Measurements from ENCODE around the gene KANSL3.
A peak's percentile ranks its signal among the peaks of the same experiment; 100 is the strongest.
"Not testable (repeated sequence)": the region's sequence is repeated elsewhere in the genome, so short reads cannot be mapped to it uniquely, and the experiment has no call there.

KANSL3 gene

DNA sequence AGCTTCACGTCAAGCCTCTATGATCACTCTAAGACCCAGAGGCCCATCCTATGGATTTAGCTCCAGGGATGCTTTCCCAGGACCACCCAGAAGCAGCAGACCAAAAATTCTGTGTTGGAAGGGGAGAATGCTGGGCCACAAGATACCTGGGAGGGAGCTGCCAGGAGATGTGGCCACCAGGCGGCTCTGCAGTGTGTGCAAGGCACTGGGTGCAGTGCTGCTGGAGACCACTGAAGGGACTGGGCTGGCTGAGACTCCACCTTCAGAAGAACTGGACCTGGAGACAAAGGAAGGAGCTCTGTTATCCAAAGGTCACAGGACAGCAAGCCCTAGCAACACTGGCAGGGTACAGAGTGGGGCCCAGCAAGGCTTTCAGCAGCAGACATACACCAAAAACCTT, 34.0 kb downstream of the KANSL3 start:
- no peak for DNase-seq

DNA sequence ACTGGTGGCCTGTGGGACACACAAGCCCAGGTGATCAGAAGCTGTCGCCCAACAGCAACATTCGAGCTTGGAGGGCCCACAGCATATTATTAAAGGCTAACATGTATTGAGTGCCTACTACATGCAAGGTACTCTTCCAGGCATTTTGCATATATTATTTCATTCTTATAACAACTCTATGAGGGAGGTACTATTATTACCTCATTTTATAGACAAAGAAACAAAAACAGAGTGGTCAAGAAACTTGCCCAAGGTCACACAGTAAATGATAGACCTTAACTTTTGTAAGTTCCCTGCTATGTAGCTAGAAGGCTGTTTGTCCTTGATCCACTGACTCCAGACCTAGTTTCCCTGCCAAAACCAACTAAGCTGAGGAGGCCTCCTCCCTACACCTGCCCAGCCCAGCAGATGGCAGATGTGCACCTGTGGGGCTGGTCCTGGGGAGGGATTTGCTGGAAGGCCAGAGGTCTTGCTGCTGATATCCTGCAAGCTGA, 35.7 kb downstream of the KANSL3 start:
- no peak for DNase-seq

DNA sequence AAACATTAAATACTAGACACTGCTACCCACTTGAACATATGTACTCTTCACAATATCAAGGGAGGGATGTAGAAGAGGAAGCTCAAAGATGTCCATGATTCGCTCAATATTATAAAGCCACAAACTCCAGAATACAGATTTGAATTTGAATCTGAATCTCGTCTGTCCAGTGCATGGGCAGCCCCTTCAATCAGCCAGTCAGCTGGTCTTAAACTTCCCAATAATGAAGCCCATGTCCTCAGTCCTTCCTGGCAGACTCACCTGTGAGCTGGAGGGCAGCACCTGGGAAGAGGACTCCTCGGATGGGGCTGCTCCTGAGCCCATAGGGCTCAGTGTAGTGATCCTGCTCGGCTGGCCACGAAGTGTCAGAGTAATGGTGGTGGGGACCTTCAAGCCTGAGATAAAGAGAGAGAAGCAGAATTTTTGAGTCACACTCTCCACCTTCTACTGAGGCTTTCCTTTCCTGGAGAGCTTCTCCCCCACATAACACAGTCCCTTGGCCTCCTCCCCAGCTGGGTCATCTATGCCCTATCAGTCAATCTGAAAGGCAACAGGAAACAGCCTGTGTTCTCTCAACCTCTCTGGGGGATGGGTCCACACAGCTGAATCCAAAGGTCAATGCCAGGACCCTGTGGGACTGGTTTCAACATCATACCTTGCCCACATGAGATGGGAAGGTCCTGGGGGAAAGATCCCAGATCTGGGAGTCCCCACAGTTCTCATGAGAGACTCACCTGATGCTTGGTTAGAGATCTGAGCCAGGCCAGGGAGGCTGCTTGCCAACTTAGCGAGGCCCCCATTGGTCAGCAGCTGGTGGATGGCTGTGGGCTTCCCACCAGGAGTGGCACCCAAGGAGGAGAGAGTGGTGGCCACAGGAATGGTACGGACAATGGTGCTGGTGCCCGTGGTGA, 36.5 kb downstream of the KANSL3 start:
- peak; percentile 59 for DNase-seq

DNA sequence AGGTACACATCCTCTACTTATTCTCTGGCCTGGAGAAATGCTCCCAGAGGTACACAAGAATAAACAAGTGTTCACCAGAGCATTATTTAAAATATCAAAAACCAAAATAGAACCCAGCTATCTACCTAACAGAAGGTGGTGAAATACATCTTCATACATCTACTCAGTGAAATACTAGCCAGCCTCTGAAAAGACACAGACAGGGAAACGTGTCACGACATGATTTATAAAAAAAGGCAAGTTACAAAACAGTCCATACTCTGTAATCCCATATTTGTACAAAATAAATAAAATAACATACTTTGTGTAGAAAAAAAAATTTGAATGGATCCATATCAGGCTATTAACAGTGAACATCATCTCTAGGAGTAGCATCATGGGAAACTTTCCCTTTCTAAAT, 38.2 kb downstream of the KANSL3 start:
- DNase-seq: no peak

DNA sequence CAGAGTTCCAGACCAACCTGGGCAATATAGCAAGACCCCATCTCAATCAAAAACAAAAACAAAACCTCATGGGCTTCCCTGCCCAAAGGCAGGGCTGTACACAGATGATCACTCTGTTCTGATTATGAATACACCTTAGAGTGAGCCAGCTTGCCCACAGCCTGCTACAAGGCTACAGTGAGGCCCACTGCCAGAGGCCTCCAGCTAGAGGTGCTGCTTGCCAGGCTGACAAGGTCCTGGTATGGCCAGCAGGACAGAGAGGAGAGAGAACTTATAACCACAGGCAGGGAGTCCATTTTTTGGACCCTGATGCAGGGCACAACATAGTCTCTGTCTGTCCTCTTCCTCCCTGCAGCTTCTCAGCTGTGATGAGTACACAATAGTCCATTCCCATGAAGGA, 41.5 kb downstream of the KANSL3 start:
- no peak for DNase-seq

DNA sequence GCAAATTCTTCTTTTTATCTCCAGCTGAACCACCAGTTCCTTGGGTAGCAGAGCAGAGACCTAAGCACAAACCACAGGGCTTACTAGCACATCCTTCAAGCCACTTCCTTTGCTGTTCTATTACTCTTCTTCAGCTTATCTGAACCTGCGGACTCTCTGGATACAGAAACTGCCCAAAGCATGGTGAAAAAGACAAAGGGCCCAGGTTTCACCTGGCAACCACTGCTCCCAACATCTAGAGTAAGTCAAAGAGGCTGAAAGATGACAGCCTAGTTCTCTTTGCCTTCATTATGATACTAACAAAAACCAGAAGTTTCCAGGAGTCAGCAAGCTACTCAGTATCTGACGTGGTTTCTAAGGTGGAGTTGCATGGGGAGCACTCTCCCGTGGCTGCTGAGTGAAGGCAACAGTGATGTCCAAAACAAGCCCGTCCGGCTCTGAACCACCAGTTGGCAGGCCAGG, 43.4 kb downstream of the KANSL3 start:
- DNase-seq: peak; percentile 64

DNA sequence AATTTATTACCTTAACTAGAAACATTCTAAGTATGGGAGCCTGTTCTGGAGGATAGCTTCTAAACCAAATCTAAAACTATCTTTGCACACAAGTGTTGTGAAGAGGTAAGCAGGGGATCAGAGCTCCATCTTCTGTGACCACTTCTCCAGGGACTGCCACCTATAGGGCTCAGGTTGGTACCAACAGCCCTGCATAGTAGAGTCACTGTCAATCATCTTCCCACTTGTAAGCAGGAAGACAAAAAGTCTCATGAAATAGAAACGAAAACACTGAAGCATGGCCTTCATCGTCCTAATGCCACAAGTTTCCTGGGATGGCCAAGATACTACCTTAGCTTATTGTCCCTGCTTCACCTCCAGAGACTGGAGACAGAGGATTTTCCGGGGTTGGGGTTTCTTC, 43.8 kb downstream of the KANSL3 start:
- DNase-seq: no peak

DNA sequence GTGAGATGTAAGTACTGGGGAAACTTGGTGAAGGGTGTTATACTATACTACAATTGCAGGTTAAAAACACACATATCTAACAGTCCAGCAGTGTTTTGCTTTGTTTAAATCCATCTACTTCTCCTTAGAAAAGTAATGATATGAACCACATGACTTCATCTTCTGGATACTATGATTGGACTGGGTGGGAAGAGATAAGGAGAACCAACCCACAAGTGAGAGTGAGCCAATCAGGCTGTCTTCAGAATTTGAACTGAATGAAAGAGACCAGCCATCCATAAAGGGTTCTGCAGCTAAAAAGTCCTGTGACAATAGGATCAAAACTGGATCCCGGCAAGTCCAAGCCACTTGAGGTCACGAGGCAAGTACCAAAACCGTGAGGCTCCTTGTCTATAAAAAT, 46.6 kb downstream of the KANSL3 start:
- DNase-seq: peak; percentile 34

DNA sequence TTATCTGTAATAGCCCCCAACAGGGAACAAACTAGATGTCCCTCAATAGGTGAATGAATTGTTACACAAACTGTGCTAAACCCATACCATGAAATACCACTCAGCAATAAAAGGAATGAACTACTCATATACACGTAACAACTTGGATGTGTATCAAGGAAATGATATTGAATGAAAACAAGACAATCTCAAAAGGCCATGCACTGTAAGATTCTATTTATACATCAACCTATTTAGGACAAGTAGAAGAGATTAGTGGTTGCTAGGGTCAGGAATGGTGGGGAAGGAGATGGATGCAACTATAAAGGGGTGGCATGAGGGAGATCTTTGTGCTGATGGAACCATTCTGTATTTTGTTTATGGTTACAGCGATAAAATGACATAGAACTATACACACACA, 47.1 kb downstream of the KANSL3 start:
- no peak for DNase-seq

DNA sequence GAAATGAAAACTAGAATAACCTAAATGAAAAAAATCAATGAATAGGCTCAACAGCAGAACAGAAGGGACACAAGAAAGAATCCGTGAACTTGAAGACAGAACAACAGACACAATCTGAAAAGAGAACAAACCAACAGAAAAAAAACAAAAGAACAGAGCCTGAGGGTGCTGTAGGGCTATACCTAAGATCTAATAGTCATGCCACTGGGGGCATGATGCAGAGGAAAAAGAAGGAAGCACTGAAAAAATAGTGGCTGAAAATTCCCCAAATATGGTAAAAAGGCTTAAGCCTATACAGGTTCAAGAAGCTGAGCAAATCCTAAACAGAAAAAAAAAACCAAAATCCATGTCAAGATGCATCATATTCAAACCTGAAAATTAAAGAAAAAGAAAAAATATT, 50.3 kb downstream of the KANSL3 start:
- DNase-seq: no peak

DNA sequence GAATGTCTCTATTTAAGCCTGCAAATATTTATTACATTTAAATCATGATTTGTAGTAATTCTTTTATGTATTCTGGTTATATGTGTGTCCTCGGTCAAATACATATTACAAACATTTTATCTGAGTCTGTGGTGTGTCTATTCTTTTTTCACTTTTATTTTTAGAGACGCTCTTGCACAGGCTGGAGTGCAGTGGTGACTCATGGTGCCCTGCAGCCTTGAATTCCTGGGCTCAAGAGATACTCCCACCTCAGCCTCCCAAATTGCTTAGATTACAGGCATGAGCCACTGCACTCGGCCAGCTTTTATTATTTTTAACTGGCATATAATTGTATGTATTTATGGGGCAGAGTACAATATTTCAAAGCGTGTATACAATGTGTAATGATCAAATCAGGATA, 54.1 kb downstream of the KANSL3 start:
- no peak for DNase-seq

DNA sequence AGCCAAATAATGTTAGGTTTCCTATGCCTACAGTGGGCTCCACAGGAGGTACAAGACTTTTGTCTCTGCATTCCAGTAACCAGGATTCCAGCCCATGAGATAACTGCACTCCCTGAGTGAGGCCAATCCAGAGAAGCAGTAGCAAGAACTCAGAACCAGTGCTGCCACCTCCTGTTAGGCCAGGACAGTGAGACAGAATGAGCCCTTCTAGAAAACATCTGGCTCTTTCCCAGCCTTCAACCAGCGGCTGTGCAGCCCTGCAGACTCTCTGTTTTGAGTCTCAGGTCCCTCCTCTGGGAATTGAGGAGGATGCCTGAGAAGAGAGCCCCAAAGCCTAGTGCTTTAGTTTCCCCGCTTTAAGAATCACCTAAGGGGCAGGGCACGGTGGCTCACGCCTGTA, 57.3 kb downstream of the KANSL3 start:
- no peak for DNase-seq

DNA sequence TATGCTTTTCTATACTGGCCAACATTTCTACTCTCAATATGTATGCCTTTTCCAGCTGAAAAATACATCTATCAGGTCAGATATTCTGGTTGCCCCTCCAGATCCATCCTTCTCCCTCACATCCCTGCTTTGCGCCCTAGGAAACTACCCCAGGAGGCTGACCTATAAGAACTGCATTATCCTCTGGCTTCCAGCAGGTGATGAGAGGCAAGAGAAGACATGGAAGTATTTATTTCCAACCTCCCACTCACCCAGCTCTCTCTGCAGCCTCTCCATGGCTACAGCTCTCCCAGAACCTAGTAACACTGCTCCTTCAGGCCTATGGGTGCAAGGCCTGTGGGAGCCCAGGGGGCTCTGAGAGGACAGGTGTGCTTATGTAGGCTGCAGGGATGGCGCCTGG, 58.7 kb downstream of the KANSL3 start:
- no peak for DNase-seq

DNA sequence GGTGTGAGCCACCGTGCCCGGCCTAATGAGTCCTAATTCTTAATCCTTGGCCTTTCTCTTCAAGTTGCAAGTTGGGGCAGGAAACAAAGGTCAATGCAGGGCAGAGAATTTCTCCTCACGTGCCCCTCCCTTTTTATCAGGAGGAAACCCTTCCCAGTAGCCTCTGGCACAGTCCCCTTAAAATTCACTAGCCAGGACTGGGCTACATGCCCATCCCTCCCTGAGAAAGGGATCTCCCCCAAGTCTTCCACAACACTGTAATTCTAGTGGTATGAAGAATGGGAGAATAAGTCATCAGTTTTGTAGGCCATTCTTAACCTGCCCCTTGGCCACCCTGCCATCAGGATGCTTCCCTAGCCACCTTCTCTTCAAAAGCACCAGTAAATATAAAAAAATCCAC, 59.4 kb downstream of the KANSL3 start:
- no peak for DNase-seq

DNA sequence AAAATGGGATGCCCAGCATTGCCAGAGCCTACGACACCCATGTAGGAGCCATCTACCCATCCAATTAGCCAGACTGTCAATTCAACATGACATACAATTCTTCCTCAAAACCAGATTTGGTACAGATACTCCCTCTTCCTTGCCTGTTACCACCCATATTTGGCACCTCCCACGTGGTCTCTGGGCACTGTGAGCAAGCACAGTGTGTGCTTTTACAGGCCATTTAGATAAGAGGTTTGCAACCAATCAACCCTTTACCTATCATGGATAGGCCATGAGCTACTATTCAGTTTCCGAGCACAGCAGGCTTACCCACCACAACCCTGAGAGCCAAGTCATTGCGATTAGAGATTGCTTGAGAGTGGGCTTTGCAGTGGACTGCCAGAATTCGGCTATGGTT, 60.6 kb downstream of the KANSL3 start:
- peak; percentile 42 for DNase-seq

DNA sequence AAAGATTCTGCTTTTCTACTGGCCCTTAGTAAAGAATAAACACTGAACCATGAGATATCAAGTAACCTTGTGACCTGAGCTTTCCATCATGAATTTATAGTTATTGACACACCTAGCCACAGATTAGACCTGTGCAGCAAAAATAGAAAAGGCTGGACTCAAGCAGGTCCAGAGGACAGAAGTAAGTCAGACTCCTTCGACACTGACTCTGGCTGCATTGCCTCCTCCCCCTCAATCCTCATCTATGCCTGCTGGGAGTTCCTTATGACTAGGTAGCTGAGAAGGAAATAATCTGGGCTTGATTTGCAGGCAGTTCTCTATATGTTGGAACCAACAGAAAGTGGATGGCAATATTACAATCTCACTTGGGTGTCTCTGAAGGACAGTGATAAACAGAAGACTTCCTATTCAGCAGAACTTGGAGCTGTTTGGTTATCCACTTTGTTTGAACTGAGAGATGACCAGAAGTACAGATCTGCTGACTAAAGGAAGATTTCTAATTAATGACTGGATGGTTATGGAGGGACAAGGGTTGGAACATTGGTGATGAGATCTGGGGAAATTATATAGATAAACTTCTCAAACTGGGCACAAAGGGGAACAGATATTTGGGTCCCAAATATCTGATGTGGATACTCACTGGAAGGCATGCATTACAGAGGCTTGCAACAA, 62.2 kb downstream of the KANSL3 start:
- no peak for DNase-seq

DNA sequence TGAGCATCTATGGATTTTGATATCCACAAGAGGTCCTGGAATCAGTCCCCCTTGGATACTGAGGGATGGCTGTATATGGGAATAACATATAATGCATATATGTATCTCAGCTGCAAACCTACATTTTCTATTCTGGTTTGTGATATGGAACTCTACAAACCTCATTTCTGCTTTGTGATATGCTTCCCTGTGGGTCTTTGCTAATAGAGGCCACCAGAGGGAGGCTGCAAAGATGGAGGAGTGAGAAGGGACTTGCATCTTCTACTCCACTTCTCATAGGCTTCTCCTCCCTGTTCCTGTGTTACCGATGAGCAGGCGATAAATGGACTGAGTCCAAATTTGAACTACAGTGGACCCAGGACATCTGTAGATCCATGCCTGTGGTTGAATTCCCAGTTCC, 63.7 kb downstream of the KANSL3 start:
- peak; percentile 28 for DNase-seq

DNA sequence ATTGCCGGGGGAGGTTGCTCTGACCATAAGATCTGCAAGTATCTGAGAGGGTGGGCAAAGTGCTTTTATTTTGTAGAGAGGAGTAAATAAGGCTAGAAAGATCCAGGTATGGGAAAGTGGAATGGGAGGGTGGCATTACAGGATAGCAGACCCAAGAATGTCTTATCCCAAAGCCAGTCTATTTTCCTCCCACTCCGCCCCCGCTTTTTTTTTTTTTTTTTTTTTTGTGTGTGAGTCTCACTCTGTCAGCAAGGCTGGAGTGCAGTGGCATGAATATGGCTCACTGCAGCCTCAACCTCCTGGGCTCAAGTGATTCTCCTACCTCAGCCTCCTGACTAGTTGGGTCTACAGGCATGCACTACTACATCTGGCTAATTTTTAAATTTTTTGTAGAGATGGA, 70.0 kb downstream of the KANSL3 start:
- DNase-seq: no peak

DNA sequence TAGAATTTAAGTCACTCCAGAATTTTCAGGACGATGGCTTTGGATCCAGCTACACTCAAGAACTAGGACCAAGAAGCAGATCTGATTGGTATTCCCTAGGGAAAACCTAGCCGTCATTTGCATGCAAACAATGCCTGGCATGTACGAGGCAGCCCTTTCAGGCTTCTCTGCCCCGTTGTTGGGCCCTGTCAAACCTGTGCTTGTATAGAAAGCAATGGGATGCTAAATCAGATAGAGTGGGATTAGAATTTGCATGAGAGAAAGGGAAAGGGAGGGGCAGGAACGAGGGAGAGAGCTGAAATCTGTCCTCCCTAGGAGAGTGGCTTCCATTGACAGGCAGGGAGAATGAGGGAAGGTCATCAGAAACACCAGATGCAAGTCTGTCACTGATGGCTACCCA, 73.0 kb downstream of the KANSL3 start:
- DNase-seq: no peak

DNA sequence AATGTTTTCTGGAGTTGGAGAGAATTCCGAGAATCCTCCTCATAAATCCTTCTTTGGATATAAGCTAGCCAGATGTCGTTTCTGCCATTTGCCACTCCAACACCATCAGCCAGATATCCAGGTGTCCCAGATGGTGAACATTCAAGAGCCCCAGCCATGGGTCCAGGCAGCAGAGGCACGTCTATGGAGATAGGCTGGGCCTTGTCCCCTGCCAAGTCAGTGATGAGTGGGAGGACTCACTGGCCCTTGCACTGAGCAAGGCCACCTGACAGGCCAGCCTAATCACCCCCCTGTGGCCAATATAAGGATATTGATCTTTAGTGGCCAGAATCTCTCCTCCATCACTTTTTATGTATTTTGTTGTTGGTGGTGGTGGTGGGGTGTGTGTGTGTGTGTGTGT, 73.5 kb downstream of the KANSL3 start:
- DNase-seq: no peak

DNA sequence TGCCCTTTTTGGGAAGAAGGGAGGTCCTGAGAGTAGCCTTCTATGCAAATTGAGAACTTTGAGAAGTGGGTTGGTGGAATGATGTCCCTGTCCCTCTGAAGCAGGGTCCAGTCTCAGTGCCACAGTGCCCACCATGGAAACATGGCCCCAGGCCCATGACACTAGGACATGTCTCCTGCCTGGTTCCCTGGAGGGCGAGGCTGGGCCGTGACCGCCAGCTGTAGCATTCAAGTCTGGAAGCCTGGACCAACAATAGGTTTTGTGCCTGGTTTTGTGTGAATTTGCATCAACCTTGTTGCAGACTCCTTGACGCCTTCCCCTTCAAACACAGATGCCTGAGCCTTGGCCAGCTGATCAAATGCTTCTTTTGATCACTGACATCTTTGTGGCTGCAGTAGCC, 74.1 kb downstream of the KANSL3 start:
- DNase-seq: no peak

DNA sequence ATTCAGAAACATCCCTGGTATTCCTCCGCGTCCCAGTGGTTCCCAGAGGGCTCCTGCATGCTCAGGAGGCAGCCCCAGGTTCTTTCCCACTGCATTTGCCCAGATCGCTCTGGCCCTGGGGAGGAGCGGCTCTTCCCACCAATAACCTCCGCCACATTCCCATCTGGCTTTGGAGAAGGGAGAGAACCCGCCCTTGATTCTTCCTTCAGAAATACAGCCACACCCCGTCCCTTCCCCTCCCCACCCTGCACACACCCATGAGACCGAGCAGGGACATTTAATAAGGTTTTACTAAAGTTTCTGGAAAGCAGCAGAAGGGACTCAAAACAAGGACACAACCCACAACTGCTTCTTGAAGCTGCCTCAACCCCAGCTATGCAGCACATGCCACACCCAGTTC, 79.6 kb downstream of the KANSL3 start:
- DNase-seq: no peak

DNA sequence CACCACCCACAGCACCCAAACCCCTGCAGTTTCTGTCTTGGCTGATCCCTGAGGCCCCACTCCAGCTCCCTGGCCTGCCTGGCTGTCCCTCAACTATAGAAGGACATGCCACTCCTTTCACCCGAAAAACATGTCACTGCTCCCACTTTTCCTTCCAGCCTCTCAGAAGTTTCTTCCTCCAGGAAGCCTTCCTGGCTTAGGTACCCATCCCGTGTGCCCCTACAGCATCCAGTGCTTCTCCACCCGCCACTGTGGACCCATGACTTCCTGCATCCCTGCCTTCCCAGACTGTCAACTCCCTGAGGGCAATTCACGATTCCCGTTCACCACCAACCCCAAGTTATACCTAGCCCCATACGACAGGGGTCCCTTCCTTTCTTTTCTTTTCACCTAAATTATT, 80.1 kb downstream of the KANSL3 start:
- no peak for DNase-seq

DNA sequence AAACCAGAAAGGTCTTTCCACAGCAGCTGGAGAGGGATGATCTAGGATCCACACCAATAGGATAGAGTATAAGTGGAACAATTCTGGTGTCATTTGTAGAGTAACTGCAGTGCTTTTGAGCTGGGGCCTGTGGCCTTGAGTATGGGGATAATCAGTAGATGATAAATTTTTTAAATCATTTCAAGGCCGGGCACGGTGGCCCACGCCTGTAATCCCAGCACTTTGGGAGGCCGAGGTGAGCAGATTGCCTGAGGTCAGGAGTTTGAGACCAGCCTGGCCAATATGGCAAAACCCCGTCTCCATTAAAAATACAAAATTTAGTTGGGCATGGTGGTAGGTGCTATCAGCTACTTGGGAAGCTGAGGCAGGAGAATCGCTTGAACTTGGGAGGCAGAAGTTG, 80.7 kb downstream of the KANSL3 start:
- DNase-seq: not testable (repeated sequence)
